ENCODE measurements around the gene CYB5RL.
"Not testable (repeated sequence)": the region's sequence is repeated elsewhere in the genome, so short reads cannot be mapped to it uniquely, and the experiment has no call there.

CYB5RL gene

DNA sequence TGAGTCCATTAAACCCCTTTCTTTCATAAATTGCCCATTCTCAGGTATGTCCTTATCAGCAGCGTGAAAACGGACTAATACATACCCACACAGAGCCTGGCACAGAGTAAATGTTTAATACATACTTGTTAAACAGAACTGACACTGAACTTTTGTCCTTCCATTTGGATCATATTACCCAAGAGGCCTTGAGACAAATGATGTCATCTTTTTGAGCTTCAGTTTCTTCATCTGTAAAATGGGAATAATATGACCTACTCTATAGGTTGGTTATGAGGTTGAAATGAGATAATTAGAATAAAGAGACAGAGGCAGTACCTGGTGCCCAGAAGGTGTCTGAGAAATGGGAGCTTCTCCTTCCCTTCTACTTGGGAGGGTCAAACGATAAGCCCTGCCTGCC lies 13.8 kb downstream of the CYB5RL start:
- DNase-seq: no peak

DNA sequence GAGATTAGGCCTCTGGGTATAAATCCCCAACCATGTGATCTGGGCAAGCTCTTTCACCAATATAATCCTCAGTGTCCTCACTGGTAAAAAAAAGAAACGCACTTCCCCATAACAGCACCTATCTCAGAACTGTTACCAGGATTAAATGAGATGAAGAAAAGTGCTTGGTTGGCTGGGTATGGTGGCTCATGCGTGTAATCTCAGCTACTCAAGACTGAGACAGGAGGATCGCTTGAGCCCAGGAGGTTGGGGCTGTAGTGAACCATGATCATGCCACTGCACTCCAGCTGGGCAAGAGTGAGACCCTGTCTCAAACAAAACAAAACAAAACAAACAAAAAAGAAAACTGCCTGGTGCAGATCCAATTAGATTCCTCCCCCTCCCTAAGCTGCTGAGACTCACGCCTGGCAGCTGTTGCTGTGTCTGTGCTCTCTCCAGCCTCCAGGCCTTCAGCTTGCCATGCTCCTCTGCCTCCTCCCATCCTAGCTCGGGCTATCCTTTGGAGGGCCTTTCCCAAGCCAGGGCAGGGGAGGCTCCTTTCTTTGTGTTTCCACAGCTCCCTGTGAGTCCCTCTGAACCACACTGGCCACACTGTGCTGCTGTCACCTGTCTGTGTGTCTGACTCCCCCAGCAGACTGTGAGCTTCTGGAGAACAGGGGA lies 19.0 kb downstream of the CYB5RL start:
- no peak for DNase-seq

DNA sequence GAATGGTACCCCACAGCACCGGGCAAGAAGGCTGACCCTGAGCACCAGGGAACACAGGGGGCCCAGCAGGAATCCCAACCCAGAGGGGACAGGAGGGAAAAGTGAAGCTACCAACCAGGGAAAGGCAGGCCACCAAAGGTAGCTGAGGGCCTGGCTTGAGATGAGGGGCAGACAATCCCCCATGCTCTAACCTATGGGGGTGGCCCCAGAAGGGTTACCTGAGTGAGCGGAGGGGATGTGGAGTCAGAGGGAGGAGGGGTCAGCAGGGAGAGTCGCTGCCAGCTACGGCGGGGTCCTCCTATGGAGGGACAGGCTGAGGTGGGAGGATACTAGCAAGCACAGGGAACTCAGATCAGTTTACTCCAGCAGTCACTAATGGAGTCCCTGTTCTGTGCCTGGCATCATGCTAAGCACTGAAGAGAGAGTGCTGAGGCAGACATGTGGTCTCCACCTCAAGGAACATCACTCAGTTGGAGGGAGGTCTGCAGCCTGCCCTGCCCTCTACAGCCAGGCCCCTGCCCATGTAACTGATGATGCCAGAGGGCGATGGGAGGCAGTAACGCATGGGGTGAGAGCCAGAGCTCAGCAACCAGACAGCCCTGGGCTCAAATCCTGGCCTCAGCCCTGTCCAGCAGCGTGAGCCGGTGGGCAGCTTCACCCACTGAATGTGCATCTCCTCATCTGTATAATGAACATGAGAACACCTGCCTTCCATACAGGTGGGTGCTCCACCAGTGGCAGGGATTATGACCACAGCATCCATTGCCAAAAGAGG lies 21.3 kb downstream of the CYB5RL start:
- DNase-seq: no peak

DNA sequence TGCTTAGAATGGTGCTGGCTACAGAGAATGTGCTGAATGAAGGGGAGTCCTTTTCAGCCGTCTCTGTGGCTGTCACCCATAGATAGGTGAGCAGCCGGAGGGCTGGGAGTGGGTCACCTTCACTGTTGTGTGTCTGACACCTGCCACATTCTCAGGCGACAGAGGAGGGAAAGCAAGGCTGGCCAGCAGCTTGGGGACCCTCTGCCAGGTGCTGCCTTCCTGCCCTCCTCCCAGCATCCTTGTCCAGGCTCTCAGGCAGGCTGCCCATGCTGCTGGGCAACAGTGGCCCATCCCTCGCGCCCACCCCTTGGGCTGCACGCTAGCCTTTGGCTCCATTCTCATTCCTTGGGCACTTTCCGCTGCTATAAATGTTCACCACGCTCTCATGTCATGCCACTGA lies 22.1 kb downstream of the CYB5RL start:
- no peak for DNase-seq

DNA sequence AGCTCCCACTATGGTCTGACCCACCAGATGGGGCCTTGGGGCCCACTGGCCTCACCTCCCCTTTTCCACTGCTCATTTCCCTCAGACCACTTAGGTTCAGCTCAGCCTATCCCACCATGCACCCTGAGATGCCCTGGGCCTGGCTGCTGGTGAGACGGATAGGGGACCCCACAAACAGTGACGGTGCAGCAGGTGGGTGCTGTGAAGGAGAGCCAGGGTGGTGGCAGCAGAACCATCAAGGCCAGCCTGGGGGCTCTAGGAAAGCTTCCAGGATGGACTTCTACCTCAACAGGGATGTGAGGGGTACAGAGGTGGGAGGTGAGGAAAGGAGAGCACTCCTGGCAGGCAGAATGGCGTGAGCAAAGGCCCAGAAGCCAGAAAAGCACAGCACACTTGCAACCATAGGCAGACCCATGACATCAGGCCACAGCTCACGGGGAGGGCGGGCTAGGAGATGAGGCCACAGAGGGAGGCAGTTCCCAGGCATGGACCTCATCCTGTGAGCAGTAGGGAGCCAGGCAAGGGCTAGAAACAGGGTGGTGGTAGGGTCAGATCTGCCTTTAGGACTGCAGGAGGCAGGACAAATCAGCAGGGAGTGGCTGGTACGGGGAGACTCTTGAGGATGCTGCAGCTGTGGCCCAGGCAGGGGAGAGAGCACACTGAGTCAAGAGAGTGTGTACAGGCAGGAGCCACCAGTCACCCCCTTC lies 23.1 kb downstream of the CYB5RL start:
- DNase-seq: no peak

DNA sequence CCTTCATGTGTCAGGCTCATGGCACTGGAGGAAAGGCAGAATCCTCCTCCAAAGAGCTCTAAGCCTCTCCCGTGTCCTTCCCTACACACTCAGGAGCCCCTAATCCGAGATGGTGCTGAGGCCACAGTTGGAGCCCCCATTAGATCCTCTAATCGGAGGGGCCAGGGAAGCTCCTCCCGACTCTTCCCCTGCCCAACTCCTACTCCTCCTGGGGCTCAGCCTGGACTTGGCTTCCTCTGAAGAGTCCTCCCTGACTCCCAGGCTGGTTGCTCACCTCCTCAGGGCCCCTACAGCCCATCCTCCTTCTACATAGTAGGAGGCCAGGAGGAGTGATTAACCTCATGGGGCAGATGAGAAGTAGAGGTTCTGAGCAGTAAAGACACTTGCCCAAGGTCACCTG lies 25.7 kb downstream of the CYB5RL start:
- no peak for DNase-seq

DNA sequence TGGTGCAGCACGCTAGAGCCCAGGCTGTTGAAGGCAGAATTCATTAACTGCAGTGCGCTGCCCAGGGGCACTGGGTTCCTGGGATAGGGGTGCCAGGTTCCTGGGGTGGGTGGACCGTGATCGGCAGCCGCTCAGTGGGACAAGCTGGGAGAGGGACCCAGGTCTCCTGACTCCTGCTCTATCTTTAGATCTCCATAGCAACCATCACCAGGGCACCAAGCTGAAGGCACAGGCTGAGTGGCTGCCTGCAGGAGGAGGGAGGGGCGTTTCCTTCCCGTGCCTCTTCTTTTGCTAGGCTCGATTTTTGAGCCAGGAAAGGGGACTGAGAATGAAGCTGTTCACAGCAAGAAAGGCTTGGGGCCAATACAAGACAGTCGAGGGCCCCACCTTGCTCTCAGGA lies 26.1 kb downstream of the CYB5RL start:
- no peak for DNase-seq

DNA sequence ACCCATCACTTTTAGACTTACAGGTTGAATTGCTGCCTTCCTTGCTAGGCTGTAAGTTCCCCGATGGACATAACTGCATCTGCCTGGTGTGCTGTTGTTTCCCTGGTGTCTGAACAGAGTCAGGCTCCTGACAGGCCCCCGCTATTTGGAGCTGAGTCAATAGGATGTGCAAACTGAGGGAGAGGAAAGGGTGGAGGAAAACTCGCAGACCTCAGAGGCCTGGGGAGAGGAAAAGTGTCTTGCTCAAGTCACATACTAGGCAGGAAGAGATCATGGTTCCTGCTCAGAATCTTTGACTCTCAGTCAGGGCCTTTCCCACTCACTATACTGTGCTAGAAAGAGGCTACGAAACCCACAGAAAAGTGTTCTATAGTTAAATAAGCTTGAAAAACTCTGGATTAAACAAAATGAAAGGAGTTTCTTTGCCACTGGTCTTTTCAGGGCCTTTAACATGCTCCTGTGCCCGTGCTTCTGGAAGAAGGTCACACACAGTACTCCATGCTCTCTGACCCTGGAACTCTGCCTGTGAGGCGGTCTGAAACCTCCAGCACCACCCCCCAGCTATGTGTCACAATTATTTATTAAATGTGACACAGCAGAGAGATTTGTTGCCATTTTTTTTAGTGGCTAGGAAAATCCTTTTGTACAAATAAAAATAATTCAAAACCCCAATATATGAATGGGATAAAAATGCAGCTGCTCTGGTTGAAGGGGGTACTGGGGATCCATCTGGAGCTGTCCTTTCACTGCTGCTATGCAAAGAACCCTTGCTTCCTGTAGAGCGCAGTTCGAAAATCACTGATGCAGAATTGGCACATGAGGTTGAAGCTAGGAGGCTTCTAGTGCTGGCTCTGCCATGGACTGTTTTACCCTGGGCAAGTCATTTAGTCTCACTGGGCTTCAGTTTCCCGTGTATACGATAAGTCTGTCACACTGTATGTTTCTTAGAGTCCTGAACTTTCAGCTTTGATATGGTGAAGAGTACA lies 26.9 kb downstream of the CYB5RL start:
- no peak for DNase-seq

DNA sequence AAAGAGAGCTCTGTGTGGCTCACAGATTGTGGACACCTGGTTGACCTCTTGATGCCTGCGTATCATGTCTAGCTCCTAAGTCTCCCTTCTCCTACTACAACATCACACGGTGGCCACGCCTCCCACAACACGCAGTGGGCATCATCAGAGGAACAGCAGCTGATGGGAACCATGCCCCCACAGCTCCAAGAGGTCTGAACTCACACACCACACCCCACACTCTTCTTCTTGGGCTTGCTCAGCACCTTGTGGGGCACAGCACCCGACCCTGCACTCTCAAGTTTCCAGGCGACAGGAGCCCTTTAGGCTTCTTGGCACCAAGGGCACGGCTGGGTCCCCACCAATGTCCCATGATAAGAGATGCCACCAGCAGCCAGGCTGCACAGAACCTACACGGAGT lies 28.2 kb downstream of the CYB5RL start:
- no peak for DNase-seq

DNA sequence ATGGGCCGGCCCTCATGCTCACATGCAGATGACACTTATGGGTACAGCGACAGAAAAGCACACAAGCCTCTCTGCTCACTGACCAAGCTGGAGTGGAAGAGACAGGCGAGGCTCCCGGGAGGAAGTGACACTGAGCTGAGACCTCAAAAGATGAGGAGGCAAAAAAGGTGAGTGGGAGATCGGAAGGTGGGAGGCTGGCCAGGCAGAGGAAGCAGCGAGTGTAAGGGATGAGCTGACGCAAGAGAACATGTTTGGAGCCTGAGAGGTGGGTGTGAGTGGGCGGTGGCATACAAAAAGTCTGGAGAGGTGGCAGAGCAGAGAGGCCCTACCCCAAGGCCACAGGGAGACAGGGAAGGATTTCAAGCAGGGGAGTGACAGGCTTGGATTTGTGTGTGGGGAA lies 28.8 kb downstream of the CYB5RL start:
- DNase-seq: no peak

DNA sequence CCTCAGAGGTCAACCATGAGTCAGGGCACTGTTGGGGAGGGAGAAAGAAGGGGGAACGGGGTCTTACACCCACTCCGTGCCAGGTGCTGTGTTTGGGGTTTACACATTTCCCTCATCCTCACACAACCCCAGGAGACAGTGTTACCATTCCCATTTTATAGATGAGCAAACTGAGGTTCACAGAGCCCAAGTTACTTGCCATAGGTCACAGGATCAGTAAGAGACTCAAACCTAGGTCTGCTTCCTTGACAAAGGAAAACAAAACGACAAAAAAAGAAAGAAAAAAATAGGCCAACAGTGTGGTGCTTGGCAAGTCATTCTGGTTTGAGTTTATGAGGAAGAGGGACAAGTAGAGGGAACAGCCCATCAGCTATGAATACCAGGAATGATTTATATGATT lies 30.8 kb downstream of the CYB5RL start:
- DNase-seq: no peak

DNA sequence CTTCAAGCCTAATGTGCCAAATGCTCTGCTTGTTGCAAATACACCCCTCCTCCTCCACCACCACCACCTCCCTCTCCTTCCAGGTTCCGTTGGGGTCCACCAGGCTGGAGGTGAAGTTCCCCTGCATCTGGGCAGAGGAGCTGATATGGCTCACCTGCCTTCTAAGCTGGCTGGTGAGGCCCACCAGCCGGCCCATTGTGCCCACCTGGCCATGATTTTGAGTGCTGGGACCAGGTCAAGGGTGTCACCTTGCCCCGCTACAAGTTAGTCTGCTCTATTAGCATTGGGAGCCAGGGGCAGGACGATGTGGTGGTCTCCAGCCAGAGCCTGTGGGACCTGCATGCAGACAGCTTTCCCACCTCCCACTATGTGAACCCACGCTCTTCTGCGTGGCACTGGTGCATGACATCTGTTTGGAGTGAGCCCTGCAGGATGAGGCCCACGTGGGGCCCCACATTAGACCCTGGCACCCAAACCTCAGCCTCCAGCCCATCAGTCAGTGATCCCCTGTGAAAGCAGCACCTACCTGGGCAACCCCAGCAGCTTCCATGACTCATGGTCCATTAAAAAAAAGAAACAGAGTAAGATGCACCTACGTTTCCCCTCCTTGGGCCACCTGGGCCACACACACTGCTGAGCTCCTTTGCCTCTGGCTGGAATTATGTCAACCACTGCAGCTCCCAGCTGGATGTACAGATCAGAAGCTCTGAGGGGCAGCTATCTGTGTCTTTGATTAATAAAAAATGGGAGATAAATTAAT lies 31.4 kb downstream of the CYB5RL start:
- DNase-seq: no peak

DNA sequence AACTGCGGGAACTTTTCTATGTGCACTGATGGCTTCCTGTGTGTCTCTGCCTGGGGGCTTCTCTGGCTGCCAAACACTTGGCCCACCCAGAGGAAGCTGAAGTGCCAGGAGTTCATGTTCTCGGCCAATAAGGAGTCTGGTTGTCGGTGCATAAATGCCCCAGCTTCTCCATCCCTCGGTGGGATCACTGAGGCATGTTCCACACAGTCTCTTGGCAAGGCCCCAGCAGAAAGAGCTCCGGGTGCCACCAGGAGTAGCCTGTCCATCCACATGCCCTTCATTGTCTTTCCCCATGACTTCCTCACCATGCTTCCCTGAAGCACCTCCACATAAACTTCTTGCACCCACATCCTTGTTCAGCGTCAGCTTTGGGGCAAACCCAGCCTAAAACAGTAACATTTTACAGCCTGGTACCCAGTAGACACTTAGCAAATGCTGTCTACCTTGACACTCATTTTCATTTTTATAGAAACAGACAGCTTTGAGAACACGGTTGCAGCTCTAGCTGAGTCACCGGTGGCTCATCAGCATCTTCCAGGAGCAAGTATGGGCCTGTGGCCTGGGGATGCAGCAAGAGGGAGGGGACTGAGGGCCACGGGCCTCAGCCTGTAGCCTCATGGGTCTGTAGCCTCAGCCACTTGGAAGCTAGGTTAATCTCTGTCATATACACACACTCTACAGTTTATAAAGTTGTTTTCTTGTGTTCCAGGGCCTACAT lies 32.2 kb downstream of the CYB5RL start:
- no peak for DNase-seq

DNA sequence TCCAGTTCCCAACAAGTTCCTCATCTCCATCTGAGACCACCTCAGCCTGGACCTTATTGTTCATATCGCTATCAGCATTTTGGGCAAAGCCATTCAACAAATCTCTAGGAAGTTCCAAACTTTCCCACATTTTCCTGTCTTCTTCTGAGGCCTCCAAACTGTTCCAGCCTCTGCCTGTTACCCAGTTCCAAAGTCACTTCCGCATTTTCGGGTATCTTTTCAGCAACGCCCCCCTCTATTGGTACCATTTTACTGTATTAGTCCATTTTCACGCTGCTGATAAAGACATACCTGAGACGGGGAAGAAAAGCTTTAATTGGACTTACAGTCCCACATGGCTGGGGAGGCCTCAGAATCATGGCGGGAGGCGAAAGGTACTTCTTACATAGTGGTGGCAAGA lies 33.5 kb downstream of the CYB5RL start:
- not testable (repeated sequence) for DNase-seq

DNA sequence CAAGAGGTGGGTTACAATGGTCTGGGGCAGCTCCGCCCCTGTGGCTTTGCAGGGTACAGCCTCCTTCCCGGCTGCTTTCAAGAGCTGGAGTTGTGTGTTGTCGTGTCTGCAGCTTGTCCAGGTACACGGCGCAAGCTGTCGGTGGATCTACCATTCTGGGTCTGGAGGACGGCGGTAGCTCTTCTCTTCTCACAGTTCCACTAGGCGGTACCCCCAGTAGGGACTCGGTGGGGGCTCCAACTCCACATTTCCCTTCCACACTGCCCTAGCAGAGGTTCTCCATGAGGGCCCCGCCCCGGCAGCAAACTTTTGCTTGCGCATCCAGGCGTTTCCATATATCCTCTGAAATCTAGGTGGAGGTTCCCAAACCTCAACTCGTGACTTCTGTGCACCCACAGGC lies 34.7 kb downstream of the CYB5RL start:
- DNase-seq: no peak

DNA sequence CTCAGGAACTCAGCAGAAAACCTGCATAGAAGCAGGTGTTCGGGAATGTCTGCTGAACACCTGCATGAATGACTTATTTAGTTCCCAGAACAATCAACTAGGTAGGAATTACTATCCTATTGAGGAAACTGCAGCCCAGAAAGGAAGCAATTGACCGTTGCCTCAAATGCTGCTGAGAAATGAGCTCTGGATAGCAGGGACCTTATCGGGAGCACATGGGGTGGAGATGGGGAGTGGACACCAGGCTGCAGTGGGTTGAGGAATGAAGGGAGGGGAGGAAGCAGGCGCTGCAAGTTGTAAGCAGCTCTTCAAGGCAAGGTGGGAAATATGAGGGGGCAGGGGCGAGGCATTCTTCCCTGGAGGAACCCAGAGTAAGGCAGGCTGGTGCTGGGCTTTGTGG lies 36.3 kb downstream of the CYB5RL start:
- DNase-seq: no peak

DNA sequence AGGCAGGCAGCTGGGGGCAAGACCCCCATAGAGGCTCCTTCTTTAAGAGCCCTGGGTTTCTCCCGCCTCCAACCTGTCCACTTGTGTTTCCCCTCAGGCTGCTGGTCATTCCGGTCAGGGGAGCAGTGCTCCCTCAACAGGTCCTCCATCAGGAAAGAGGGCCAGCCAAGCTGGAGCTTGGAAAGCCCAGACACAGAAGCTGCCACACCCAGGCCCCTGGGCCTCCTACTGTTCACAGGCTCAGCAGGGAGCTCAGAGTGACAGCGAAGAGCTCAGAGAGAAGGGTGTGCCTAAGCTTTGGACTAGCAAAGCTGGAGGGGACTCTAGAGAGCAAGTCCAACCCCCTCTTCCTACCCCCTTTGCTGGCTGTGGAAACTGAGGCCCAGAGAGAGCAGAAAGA lies 36.8 kb downstream of the CYB5RL start:
- no peak for DNase-seq

DNA sequence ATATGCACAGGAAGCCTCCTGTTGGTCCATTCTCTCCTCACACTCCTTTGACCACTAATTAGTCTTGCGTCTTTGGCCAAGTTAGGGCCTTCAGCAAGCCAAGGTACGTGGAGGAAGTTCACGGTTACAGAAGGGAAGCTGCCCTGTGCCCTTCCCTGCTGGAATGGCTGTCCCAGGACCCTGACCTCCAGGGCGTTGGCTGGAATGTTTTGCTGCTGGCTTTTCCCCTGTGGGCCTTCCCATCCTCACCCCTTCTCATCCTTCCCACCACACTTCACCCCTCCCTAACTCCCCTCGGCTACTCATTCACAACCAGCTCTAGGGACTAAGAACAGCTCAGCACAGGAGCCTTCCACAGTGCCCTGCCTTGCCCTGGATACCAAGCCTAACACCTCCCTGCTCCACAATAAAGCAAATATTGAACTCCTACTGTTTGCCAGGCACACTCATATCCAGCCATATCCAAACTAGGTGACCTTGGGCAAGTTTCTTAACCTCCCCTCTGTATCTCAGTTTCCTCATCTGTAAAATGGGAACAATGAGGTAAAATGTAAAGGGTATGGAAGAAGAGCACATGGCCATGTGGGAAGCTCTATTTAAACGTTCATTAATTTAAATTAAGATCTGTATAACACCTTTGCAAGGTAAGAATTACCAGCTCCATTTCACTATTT lies 38.2 kb downstream of the CYB5RL start:
- no peak for DNase-seq

DNA sequence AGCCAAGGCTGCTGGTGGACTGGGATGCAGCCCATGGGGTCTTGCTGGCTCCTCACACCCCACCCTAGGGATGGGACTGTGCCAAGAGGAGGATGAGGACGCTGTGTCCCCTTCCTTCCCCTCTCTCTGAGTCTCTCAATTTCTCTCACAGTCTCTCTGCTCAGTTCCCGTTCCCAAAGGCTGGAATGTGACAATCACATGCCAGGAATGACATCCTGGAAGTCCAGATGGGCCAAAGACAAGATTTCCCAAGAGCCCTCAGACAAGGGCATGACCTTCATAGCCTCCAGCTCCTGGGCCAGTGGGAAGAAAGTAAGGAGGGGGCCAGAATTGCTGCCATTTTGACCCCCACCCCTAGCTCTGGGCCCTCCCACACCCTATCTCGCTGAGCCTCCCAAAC lies 39.5 kb downstream of the CYB5RL start:
- DNase-seq: no peak

DNA sequence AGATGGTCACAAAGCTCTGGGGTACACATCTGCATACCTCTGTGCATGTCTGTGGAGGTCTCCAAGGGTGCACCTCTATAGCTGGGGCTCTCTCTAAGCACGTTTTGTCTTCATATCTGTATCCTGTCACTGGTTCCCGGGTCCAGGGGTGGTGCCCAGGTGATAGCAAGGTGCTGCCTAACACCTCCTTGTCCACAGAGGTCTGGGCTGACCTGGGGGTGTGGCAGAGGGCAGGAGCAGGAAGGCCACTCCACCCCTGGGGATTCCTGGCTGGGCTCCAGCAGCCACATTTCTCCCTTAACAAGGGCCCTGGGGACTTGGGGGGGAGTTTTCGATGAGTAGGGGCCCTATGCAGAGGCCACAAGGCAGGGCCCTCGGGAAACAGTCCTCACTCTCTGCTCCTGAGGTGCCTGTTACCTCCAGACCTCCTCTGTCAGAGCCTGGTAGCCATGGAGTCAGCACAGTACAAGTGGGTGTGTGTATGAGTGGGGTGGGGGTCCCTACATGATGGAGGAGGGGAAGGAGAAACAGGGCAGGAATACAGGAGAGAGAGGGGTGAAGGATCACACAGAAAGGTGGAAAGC lies 40.0 kb downstream of the CYB5RL start:
- no peak for DNase-seq

DNA sequence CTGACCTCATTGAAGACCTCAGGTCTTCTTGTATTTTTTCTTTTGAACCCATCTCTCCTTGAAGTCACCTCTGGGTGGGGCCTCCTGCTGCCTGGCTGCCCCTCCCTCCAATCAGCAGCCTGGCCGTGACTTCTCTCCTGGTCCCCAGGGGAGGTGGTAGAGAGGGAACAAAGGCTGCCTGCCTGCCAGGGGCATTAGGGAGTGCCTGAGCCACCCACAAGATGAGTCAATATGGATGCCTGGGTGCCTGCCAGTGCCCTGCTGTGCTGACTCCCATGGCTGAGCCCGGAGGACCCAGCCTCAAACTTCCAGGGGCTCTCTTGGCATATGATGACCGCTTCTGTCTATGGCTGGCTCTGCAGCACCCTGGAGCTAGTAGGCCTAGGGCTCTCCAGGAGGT lies 41.8 kb downstream of the CYB5RL start:
- no peak for DNase-seq

Data from CD4-positive, alpha-beta T cell treated with Interleukin-21 for 1 hour (primary cell).